T-cell (primary cell): ENCODE measurements around the gene KLC4. TPM values are rescaled to one million over a fixed set of nuclear protein-coding genes. Genes with fewer than 3 reads are reported as not detected.
A peak's percentile ranks its signal among the peaks of the same experiment; 100 is the strongest.

Source experiments
- ATAC-seq, 4 experiments: fragments of 200-7000 bp in 3 of 4; fragments of 150-1000 bp in 1 of 4; cut with Tn5 transposase; replicated peaks in 1 of 4; 1 replicate in 3 of 4; 2 replicates in 1 of 4; pipeline ENCODE4 v1.10.0; 2021; ENCODE audit warnings: moderate library complexity in 3 of 4, mild to moderate bottlenecking in 2 of 4, moderate number of reproducible peaks in 1 of 4
- CTCF ChIA-PET, 2 donors: fragments of 300-600 bp; sonication (Branson Sonifier 250); formaldehyde crosslinking; loops; one replicate each; lab custom pipeline; 2022; ENCODE audit warnings: antibody characterized with exemption in 2 of 2; lab: Charles Lee
- POLR2A ChIA-PET, 2 donors: fragments of 300-600 bp; sonication (Branson Sonifier 250); formaldehyde crosslinking; loops; one replicate each; lab custom pipeline; 2022; ENCODE audit warnings: antibody characterized with exemption in 2 of 2; lab: Charles Lee
- DNase-seq, 35 experiments: peaks; one replicate each; pipeline versions ENCODE4 v3.0.0 to v3.0.0-alpha.2; 2013 to 2023
- H3K27ac ChIP-seq: one replicate; pipeline ENCODE4 v1.5.1; 2013; ENCODE audit warnings: low read length
- H3K27me3 ChIP-seq, 2 experiments: replicated peaks in 1 of 2; 1 replicate in 1 of 2; 2 replicates in 1 of 2; pipeline versions ENCODE4 v1.6.1 to v1.7.0; 2013; ENCODE audit warnings: low read length in 1 of 2, mixed read lengths in 1 of 2; ENCODE audit not compliant: control insufficient read depth in 2 of 2, insufficient read depth in 2 of 2; ENCODE audit errors: extremely low read depth in 1 of 2
- H3K36me3 ChIP-seq, 2 donors: 1 replicate in 1 of 2; 2 replicates in 1 of 2; pipeline versions ENCODE4 v1.6.1 to v1.7.0; 2013; ENCODE audit warnings: low read length in 1 of 2; ENCODE audit not compliant: control insufficient read depth in 2 of 2, insufficient read depth in 1 of 2; ENCODE audit errors: extremely low read depth in 1 of 2
- H3K4me1 ChIP-seq, 2 experiments: 1 replicate in 1 of 2; 2 replicates in 1 of 2; pipeline versions ENCODE4 v1.6.1 to v1.7.0; 2013; ENCODE audit warnings: low read length in 2 of 2, mixed read lengths in 1 of 2; ENCODE audit not compliant: insufficient read depth in 2 of 2, control insufficient read depth in 1 of 2; ENCODE audit errors: extremely low read depth in 1 of 2
- H3K4me3 ChIP-seq, 2 donors: 1 replicate in 1 of 2; 2 replicates in 1 of 2; pipeline versions ENCODE4 v1.5.1 to v1.7.0; 2013; ENCODE audit warnings: mild to moderate bottlenecking in 2 of 2, low read length in 1 of 2, moderate library complexity in 1 of 2; ENCODE audit not compliant: control insufficient read depth in 1 of 2; ENCODE audit errors: extremely low read depth in 1 of 2
- H3K9me3 ChIP-seq: 2 replicates; pipeline ENCODE4 v1.7.0; 2013
- H3K27ac Mint-ChIP-seq, 2 donors: one replicate each; pipeline ENCODE4 v1.8.0; 2020 to 2021; ENCODE audit warnings: mild to moderate bottlenecking in 2 of 2, mixed read lengths in 2 of 2
- H3K27me3 Mint-ChIP-seq, 2 donors: one replicate each; pipeline ENCODE4 v1.8.0; 2021 to 2022; ENCODE audit warnings: mixed read lengths in 2 of 2
- H3K36me3 Mint-ChIP-seq: one replicate; pipeline ENCODE4 v1.8.0; 2021; ENCODE audit warnings: mixed read lengths
- H3K4me1 Mint-ChIP-seq, 3 donors: one replicate each; pipeline ENCODE4 v1.8.0; 2020 to 2022; ENCODE audit warnings: mixed read lengths in 3 of 3, mild to moderate bottlenecking in 1 of 3
- H3K4me3 Mint-ChIP-seq, 3 donors: one replicate each; pipeline ENCODE4 v1.8.0; 2020 to 2022; ENCODE audit warnings: mild to moderate bottlenecking in 3 of 3, mixed read lengths in 3 of 3, moderate library complexity in 3 of 3
- H3K9me3 Mint-ChIP-seq, 3 donors: one replicate each; pipeline ENCODE4 v1.8.0; 2020 to 2022; ENCODE audit warnings: mixed read lengths in 3 of 3
- WGBS: methylation state at CpG from one replicate; pipeline ENCODE4 v1.1.5; 2013; ENCODE audit warnings: missing lambda C conversion rate; ENCODE audit not compliant: insufficient coverage; 5-methylcytosine and 5-hydroxymethylcytosine counted together
- total RNA-seq, 35 experiments: library from RNA in 6 of 35; stranded (reverse) in 6 of 35; fragments of 120-200 nt in 1 of 35; gene quantifications; one replicate each; pipeline versions ENCODE4 v1.2.1 to v1.2.4 and lab custom pipeline; 2013 to 2026

Gene KLC4
- total RNA-seq, 5 donors from 2014 or later (not counting 1 experiment from before 2014, with no cell fraction given), result 37.8 to 48.5 (median 45.5) TPM

DNA sequence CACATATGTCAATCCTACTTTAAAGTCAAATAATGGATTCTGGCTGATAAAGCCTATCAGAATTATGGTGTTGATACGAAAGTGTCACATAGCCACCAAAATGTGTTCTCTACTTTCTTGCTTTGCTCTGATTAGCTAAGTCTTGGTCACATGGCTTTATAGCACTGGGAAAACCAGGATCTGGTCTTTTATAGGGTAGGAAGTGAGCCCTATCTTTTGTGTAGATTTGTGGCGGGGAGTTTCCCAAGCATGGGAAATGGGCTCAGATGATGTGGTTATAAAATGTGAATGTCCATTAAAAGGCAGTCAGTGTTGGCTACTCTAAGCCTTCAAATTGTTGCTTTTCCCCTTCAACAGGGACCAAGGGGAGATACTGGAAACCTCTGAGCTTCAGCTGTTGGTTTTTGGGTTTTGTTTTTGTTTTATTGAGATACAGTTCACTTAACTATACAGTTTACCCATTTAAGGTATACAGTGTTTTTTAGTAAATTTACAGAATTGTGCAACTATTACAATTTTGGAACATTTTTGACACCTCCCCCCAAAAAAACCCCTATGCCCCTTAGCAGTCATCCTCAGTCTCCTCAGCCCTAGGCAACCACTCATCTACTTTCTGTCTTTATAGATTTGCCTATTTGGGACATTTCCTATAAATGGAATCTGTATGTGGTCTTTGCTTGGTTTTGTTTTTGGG lies 25.8 kb upstream of the KLC4 start:
- no peaks in the 10 kb centered on the region for H3K27me3 ChIP-seq
- Mint-ChIP-seq H3K27ac (peak overlapping the region in 1 of 2 donors; percentile 48), H3K9me3 (no peaks in the 10 kb centered on the region), H3K36me3 (peaks cover 38% of the 10 kb centered on the region), H3K4me1 (peaks cover 0 to 4% (median 0%) of the 10 kb centered on the region in 3 donors), H3K27me3 (no peaks in the 10 kb centered on the region), H3K4me3 (no peak overlapping the region)
- H3K36me3 ChIP-seq, result peaks cover 17 to 48% of the 10 kb centered on the region in 2 donors
- H3K4me3 ChIP-seq, result no peak overlapping the region
- H3K9me3 ChIP-seq, result no peaks in the 10 kb centered on the region
- ChIA-PET CTCF (interaction anchor here in 1 of 2 donors (0.6 kb wide), 1 partner anchor 54 kb away, joined by 3 read pairs; no protein-coding TSS in a partner anchor), POLR2A (interaction anchor here in 1 of 2 donors (0.5 kb wide), 1 partner anchor 149 kb away, joined by 6 read pairs; no protein-coding TSS in a partner anchor)
- 100% methylated on average over 1 of the region's 2 CpGs for WGBS
- no peak overlapping the region for H3K27ac ChIP-seq
- no peak for ATAC-seq
- H3K4me1 ChIP-seq, result no peaks in the 10 kb centered on the region
- no peak for DNase-seq

DNA sequence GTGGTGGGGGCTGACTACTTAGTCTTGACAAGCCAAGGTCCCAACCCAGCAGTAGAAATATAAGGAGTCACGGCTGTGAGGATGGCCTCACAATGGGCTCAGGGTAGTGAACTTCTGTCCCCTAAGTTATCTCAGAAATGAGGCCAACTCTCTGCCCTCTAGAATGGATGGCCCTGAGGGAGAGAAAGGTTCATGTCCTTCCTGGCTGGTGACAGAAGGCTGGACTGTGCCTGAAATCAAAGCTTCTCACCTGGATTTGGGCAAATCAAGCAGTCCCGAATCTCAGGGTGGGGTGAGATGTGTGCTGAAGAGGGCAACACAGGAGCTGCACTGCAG lies 25.3 kb upstream of the KLC4 start:
- peaks cover 0 to 4% (median 0%) of the 10 kb centered on the region in 3 donors for H3K4me1 Mint-ChIP-seq
- POLR2A ChIA-PET, result interaction anchor here in 1 of 2 donors (0.5 kb wide), 1 partner anchor 148 kb away, joined by 6 read pairs; no protein-coding TSS in a partner anchor
- 100% methylated on average over 2 of the region's 2 CpGs for WGBS
- DNase-seq (no peak), ATAC-seq (no peak)
- Histone ChIP-seq H3K27me3 (no peaks in the 10 kb centered on the region), H3K4me1 (no peaks in the 10 kb centered on the region), H3K9me3 (no peaks in the 10 kb centered on the region), H3K4me3 (no peak overlapping the region), H3K36me3 (peaks cover 19 to 45% of the 10 kb centered on the region in 2 donors), H3K27ac (no peak overlapping the region)
- H3K27me3 Mint-ChIP-seq, result no peaks in the 10 kb centered on the region
- no peak overlapping the region for H3K4me3 Mint-ChIP-seq
- H3K9me3 Mint-ChIP-seq, result no peaks in the 10 kb centered on the region
- peaks cover 41% of the 10 kb centered on the region for H3K36me3 Mint-ChIP-seq
- CTCF ChIA-PET, result no interaction called here
- H3K27ac Mint-ChIP-seq, result peak overlapping the region in 1 of 2 donors; percentile 48

DNA sequence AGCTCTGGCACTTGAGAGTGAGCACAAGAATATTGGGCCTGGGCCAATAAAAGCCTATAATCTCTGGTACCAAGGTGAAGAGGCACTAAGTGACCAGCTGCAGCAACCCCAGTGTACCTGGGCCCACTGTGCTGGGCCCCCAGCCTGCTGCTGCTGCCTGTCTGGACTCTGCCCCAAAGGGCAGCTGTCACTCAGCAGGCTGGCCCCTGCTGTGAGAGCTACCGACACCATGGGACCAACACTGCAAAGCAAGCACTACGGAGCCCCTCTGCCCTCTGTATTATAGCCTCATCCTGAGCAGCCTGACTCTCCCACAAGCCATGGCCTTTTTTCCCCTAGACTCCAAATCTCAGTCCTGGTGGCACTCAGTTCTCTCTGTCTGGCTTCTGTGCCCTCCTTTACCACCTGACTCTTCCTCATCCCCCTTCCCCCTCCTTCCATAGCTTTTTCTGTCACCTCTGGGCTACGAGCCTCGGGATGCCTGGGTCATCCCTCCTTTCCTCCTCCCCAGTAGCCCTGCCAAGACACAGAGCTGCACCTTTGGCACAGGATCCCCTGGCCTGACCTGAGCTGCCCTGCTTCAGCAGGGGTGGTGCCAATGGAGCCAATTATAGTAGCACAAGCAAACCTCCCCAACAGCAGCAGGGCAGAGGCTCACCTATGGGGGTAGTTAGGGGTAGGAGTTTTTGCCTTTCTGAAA lies 23.8 kb upstream of the KLC4 start:
- Histone ChIP-seq H3K27ac (no peak overlapping the region), H3K36me3 (peaks cover 22 to 45% of the 10 kb centered on the region in 2 donors), H3K9me3 (no peaks in the 10 kb centered on the region), H3K4me1 (no peaks in the 10 kb centered on the region), H3K4me3 (no peak overlapping the region), H3K27me3 (no peaks in the 10 kb centered on the region)
- DNase-seq (no peak), ATAC-seq (no peak)
- H3K27ac Mint-ChIP-seq, result peak overlapping the region in 1 of 2 donors; percentile 66
- H3K36me3 Mint-ChIP-seq, result peaks cover 37% of the 10 kb centered on the region
- POLR2A ChIA-PET, result no interaction called here
- 93% methylated on average over 4 of the region's 4 CpGs for WGBS
- CTCF ChIA-PET, result no interaction called here
- H3K27me3 Mint-ChIP-seq, result no peaks in the 10 kb centered on the region
- H3K4me1 Mint-ChIP-seq, result peaks cover 0 to 4% (median 0%) of the 10 kb centered on the region in 3 donors
- H3K9me3 Mint-ChIP-seq, result no peaks in the 10 kb centered on the region
- no peak overlapping the region for H3K4me3 Mint-ChIP-seq

GRCh38 chr6:43036712-43037111 lies 22.7 kb upstream of the KLC4 start:
- Mint-ChIP-seq H3K27me3 (no peaks in the 10 kb centered on the region), H3K27ac (no peak overlapping the region), H3K4me3 (no peak overlapping the region), H3K4me1 (peaks cover 0 to 4% (median 0%) of the 10 kb centered on the region in 3 donors), H3K9me3 (no peaks in the 10 kb centered on the region), H3K36me3 (peaks cover 37% of the 10 kb centered on the region)
- ChIA-PET CTCF (no interaction called here), POLR2A (no interaction called here)
- ATAC-seq (no peak), DNase-seq (no peak)
- no peaks in the 10 kb centered on the region for H3K9me3 ChIP-seq
- no peak overlapping the region for H3K27ac ChIP-seq
- 94% methylated on average over 2 of the region's 9 CpGs for WGBS
- peaks cover 25 to 51% of the 10 kb centered on the region in 2 donors for H3K36me3 ChIP-seq
- H3K27me3 ChIP-seq, result no peaks in the 10 kb centered on the region
- no peaks in the 10 kb centered on the region for H3K4me1 ChIP-seq
- no peak overlapping the region for H3K4me3 ChIP-seq

DNA sequence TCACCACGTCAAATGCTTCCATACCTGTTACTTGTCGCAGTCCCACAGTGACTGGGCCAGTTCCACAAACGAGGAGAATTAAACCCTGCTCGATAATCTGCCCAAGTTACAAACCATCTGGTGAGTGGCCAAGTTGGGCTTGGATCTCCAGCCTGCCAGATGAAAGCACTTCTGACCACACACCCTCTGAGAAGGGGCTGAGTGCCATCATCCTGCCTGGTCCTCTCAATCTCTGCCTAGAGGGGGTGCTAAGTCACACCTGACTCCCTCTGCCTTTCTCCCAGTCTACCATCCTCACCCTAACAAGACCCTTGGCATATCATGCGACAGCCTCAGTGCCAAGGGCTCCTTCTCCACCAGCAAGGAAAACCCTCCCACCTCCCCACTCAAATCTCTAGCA lies 22.2 kb upstream of the KLC4 start:
- Mint-ChIP-seq H3K27ac (peak overlapping the region in 1 of 2 donors; percentile 59), H3K27me3 (no peaks in the 10 kb centered on the region), H3K9me3 (no peaks in the 10 kb centered on the region), H3K36me3 (peaks cover 37% of the 10 kb centered on the region), H3K4me3 (no peak overlapping the region), H3K4me1 (peaks cover 0 to 4% (median 0%) of the 10 kb centered on the region in 3 donors)
- H3K27me3 ChIP-seq, result no peaks in the 10 kb centered on the region
- DNase-seq (no peak), ATAC-seq (no peak)
- H3K9me3 ChIP-seq, result no peaks in the 10 kb centered on the region
- ChIA-PET CTCF (no interaction called here), POLR2A (no interaction called here)
- no peak overlapping the region for H3K4me3 ChIP-seq
- no peaks in the 10 kb centered on the region for H3K4me1 ChIP-seq
- H3K27ac ChIP-seq, result no peak overlapping the region
- H3K36me3 ChIP-seq, result peaks cover 23 to 51% of the 10 kb centered on the region in 2 donors
- WGBS, result 80% methylated on average over 5 of the region's 5 CpGs

- DNase-seq, result no peak
- ChIA-PET POLR2A (no interaction called here), CTCF (no interaction called here)
- H3K4me1 Mint-ChIP-seq, result peaks cover 0 to 4% (median 0%) of the 10 kb centered on the region in 3 donors
- H3K36me3 Mint-ChIP-seq, result peaks cover 40% of the 10 kb centered on the region
- no peak for ATAC-seq
- Histone ChIP-seq H3K36me3 (peaks cover 21 to 55% of the 10 kb centered on the region in 2 donors), H3K4me1 (no peaks in the 10 kb centered on the region), H3K4me3 (no peak overlapping the region), H3K9me3 (no peaks in the 10 kb centered on the region), H3K27ac (no peak overlapping the region), H3K27me3 (no peaks in the 10 kb centered on the region)
- H3K27ac Mint-ChIP-seq, result no peak overlapping the region
- no peak overlapping the region for H3K4me3 Mint-ChIP-seq
- H3K9me3 Mint-ChIP-seq, result no peaks in the 10 kb centered on the region
- WGBS, result 100% methylated on average over 4 of the region's 9 CpGs
- H3K27me3 Mint-ChIP-seq, result no peaks in the 10 kb centered on the region
These were observed 21.7 kb upstream of the KLC4 start for GRCh38 chr6:43037706-43038105.
